ENCODE results near the gene SMAD3.

The SMAD3 gene

DNA sequence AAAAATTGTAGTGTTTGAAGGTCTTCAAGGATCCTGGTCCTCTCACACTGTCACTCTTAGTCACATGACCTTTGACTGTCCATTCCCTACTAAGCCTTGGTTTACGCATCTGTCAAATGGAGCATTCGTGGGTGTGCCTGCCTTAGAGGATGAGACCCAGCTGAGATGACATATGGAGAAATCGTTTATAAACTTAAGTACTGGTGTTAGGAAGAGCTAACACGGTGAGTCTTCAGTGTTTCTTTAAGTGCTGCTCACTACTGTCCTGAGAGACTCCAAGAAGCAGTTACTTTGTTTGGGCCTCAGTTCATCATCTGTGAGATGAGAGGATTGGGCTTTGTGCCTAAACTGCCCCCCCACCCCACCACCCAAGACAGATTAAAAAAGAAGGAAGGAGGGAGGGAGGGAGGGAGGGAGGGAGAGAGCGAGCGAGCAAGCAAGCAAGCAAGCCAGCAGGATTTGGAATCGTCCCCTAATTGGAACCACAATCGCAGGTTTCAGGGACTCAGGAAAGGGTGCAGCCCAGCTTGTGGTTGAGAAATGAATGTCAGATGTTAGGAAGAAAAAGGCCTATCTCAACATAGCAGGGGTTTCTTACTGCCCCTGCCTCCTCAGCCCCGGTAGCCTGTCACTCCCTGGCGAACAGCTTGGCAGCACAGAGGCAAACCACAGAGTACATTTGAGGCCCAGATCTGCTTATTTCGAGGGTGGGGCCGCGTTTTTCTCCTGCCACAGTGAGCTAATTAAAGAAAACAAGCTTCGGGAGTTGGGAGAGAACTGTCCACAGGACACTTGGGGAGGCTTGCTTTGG lies 32.7 kb downstream of the SMAD3 start:
- DNase-seq: no peak

- no peak for DNase-seq
Observed at GRCh38 chr15:67098768-67099282, 33.4 kb downstream of the SMAD3 start.

DNA sequence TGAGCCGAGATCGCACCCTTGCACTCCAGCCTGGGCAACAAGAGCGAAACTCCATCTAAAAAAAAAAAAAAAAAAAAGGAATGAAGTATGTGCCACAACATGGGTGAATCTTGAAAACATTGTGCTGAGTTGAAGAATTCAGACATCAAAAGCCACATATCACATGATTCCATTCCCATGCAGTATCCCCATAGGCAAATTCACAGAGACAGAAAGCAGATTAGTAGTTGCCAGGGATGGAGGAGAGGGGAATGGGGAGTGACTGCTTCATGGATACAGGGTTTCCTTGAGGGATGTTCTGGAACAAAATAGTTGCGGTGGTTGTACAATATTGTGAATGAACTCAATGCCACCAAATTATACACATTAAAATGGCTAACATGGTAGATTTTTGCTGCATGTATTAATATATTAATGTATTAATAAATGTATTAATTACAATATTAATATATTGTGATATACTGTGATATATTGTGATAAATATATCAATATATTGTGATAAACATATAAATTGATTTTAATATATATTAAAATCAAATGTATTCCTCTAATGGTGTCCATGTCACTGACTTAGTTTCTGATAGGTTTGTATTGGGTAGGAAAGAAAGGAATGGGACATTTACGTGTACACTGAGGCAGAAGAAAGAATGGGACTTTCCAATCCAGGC lies 34.9 kb downstream of the SMAD3 start:
- no peak for DNase-seq

DNA sequence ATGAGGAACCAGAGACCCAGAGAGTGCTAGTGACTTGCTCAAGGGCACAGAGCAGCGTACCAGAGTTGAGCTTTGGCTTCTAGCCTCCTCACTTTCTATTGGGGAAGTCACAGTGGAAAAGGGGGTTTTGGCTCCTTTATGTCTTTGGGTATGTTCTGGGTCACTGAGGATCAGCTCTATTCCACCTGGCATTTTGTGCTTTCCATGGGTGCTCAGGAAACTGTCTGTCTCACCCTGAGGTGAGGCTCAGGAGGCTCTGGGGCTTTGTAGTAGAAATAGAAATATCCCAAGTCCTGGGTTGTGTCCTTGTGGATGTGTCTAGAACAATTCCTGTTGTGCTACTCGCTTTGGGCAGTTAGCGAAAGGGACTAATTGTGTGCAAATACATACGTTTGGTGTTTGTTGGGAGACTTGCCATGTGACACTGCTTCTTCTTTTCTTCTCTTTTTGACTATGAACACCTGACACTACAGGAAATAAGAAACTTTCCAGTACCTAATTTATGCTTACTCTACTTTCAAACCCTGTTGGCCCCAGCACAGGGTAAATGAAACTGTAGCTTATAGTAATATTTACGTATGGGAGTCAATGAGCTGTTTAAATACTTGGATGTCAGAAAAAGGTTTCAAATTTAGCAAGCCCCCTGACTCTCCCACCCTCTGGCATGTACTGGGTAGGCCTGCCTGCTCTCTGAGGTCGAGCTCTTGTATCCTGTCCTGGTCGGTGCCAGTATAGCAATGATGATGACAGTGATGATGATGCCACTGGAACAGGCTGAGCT lies 35.6 kb downstream of the SMAD3 start:
- no peak for DNase-seq

- DNase-seq: peak; percentile 69
Observed at GRCh38 chr15:67101911-67102598, 36.7 kb downstream of the SMAD3 start.

DNA sequence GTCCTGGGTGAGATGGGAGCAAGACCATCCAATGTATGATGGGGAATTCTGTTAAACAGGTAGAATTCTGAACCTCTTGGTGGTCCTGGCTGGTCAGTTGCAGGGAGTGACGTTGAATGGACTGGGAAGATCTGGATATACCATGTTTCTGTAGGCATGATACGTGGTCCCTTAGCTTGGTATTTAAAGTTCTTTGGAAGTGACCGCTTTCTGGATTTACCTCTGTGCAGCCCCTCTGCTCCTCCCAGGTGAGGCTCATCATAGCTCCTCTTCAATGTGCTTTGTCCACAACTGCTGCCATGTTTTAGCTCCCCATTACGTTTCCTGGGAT lies 37.2 kb downstream of the SMAD3 start:
- DNase-seq: peak; percentile 43

GRCh38 chr15:67103021-67103420 lies 37.6 kb downstream of the SMAD3 start:
- no peak for DNase-seq

DNA sequence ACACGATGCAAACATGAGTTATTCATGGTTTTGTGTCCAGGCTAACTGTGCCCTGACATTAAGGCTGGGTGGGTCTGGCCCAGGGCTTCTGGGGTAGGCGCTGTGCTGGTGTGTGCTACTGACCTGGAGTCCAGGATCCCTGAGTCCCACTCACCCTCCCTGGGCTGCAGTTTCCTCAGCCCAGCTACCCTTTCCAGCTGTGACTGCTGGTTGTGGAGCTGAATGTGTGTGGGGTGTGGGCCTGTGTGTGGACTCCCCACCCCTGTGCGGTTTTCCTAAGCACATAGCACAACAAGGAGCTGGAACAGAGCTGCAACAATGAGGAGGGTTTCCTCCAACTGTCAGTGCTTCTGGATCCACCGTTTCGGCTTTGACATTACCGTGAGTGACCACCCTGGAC lies 38.0 kb downstream of the SMAD3 start:
- DNase-seq: no peak

DNA sequence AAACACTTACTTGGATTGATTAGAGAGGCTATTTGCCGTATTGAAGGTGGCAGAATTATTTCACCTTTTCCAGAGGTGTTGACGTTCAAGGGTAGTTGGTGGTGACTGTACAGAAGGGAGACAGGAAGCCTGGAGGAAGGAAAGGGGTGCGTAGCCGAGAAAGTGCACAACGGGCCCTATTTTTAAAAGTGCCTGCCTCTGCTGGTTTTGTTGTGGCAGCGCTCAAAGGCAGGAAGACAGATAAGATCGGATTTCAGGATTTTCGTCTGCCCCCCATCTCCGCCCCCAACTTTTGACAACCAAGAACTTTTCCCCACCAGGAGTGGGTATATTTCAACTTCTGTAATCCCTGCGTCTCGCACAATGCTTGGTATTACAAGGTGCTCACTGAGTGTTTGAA lies 38.5 kb downstream of the SMAD3 start:
- no peak for DNase-seq

- no peak for DNase-seq
Observed at GRCh38 chr15:67104510-67104909, 39.1 kb downstream of the SMAD3 start.

GRCh38 chr15:67105065-67105951 lies 39.9 kb downstream of the SMAD3 start:
- DNase-seq: no peak

- DNase-seq: peak; percentile 47
Observed at GRCh38 chr15:67105991-67106763, 40.8 kb downstream of the SMAD3 start.

DNA sequence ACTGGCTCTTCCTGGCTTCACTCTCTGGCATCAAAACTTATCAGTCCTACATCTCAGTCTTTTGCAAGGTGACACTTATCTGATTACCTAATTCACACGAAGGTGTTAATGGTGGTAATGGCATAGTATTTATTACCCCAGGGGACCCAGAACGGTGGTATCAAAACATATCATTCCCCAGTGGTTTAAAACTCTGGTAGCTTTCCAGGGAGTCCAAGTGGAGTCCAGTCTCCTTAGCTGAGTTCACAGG lies 41.3 kb downstream of the SMAD3 start:
- DNase-seq: no peak

DNA sequence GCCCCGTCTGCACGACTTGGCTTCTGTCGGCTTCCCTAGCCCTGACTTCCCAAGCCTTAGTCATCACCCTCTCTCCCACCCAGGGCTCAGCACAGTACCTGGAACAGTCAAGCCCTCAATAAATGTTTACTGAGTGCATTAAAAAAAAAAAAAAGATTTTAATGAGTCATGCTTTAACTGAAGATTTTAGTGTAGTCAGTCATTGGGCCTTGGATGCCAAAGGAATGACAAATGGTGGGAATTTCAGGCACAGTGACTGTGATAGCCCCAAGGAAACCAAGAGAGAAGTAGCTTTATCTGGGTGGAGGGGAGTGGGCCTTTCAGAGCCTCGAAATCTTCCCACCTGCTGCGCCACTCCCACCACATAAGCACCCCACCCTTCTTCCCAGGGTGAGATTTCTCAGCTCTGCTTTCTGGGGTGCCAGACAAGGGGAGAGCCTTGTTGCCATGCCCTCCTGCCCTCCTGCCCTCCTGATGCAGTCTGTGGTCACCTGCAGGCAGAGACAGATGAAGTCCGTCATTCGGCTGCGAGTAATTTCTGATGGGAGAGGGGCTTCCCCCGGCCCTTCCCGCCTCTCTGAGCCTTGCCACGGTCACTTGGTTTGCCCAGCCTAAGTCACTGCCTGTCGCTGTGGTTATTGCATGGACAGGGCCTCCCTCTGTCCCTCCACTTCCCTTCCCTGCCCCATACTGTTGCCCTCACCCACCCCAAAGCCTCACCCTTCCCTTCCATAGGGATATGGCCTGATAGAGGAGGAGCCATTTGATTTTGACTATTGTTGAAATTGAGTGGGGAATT lies 41.8 kb downstream of the SMAD3 start:
- peak; percentile 46 for DNase-seq

- DNase-seq: peak; percentile 42
Observed at GRCh38 chr15:67108122-67108961, 42.9 kb downstream of the SMAD3 start.

GRCh38 chr15:67109141-67110034 lies 44.0 kb downstream of the SMAD3 start:
- DNase-seq: peak; percentile 28

- no peak for DNase-seq
Observed at GRCh38 chr15:67110361-67110781, 45.0 kb downstream of the SMAD3 start.

All from NK-92 treated with Interleukin-12 subunit alpha and Interleukin-12 subunit beta, amount 100 ng/mL, for 24 hours (cell line).